H1 (cell line): ENCODE results near the gene SLIT3. TPM values are rescaled to one million over a fixed set of nuclear protein-coding genes. Genes with fewer than 3 reads are reported as not detected.

Source experiments
- E2F6 ChIP-seq: IDR thresholded peaks from 2 replicates; pipeline ENCODE4 v1.6.1; 2012; ENCODE audit warnings: inconsistent platforms
- MAFK ChIP-seq: IDR thresholded peaks from 2 replicates; pipeline ENCODE4 v1.6.1; 2012; ENCODE audit warnings: low read depth, mild to moderate bottlenecking, improper control_type of control experiment, low read length
- TAF7 ChIP-seq: optimal IDR thresholded peaks from 2 replicates; pipeline ENCODE3; 2011; ENCODE audit warnings: low read depth, mild to moderate bottlenecking, inconsistent platforms, low read length, moderate library complexity, borderline replicate concordance
- polyA plus RNA-seq, 7 experiments: library from polyadenylated mRNA; depleted of rRNA in 3 of 7; stranded (reverse) in 5 of 7; unstranded in 2 of 7; fragments of >200 nt in 5 of 7; fragments of 200-250 nt in 2 of 7; gene quantifications; 1 replicate in 5 of 7; 2 replicates in 1 of 7; 4 replicates in 1 of 7; pipeline versions ENCODE4 v1.2.1 to v1.2.3, GENCODE V29; 2011 to 2013; ENCODE audit warnings: missing spikeins in 2 of 7, mixed read lengths in 2 of 7
- total RNA-seq: library from RNA; stranded (reverse); fragmentation: NEBNext Ultra II Directional; extraction: Animal tissue kit (Norgen Biotek cat#: 25700); gene quantifications from 2 replicates; pipeline ENCODE4 v1.2.1, GENCODE V29; 2021

Gene SLIT3
- total and polyA plus RNA-seq, 2 of the 8 experiments (the other 6 are each of a cell fraction or from before 2014, with no cell fraction given) = 1.1 to 1.2 TPM

- TF ChIP-seq TAF7 (no peak), MAFK (no peak), E2F6 (no peak)
Measured at GRCh38 chr5:168647083-168647482, 653.9 kb downstream of the SLIT3 start (continued).
